Measurements from ENCODE around the gene CBARP. TPM values are rescaled to one million over a fixed set of nuclear protein-coding genes. Genes with fewer than 3 reads are reported as not detected.

CBARP gene
- total and polyA plus RNA-seq, 2 of the 13 experiments (the other 11 are each of a cell fraction or from before 2014, with no cell fraction given) = 1.2 to 1.4 TPM

GRCh38 chr19:1284293-1284978 is 46.6 kb upstream of the CBARP start (continued):
- TF ChIP-seq ZNF207 (IDR thresholded peaks at IDR 0.05; ENCODE audit: borderline replicate concordance) (no peak), ZNF710 (CRISPR knock-in tag; IDR thresholded peaks at IDR 0.05; ENCODE audit: borderline replicate concordance) (no peak; the same call in 1 of the 2 replicates), ZNF879 (CRISPR knock-in tag; IDR thresholded peaks at IDR 0.05) (no peak), STAT5B (CRISPR knock-in tag; IDR thresholded peaks at IDR 0.05) (no peak), TAF1 (CRISPR knock-in tag; IDR thresholded peaks at IDR 0.05) (peak; percentile 16; the same call in 1 of the 2 replicates), PATZ1 (CRISPR knock-in tag; IDR thresholded peaks at IDR 0.05) (no peak), ZNF230 (CRISPR knock-in tag; IDR thresholded peaks at IDR 0.05) (no peak), ZBTB21 (CRISPR knock-in tag; IDR thresholded peaks at IDR 0.05) (no peak), ZNF790 (CRISPR knock-in tag; IDR thresholded peaks at IDR 0.05; ENCODE audit: borderline replicate concordance) (no peak), ZBTB8A (CRISPR knock-in tag; IDR thresholded peaks at IDR 0.05; ENCODE audit: borderline replicate concordance, low read depth) (no peak), SKI (IDR thresholded peaks at IDR 0.05; ENCODE audit: partially characterized antibody) (no peak), SSRP1 (CRISPR knock-in tag; IDR thresholded peaks at IDR 0.05) (no peak), FOXO1 (CRISPR knock-in tag; IDR thresholded peaks at IDR 0.05) (0 out of 2 replicates have a peak, but pooled peaks have one; percentile 5), ZNF160 (CRISPR knock-in tag; IDR thresholded peaks at IDR 0.05) (no peak), MEF2D (CRISPR knock-in tag; IDR thresholded peaks at IDR 0.05) (0 out of 2 replicates have a peak, but pooled peaks have one; percentile 25), TEAD2 (CRISPR knock-in tag; IDR thresholded peaks at IDR 0.05) (no peak), KMT2A (CRISPR knock-in tag; IDR thresholded peaks at IDR 0.05) (no peak), MIXL1 (CRISPR knock-in tag; IDR thresholded peaks at IDR 0.05) (no peak), ZNF33A (CRISPR knock-in tag; IDR thresholded peaks at IDR 0.05; ENCODE audit: borderline replicate concordance) (no peak), ZNF772 (CRISPR knock-in tag; IDR thresholded peaks at IDR 0.05) (no peak)
- TF ChIP-seq, protein P1, sequence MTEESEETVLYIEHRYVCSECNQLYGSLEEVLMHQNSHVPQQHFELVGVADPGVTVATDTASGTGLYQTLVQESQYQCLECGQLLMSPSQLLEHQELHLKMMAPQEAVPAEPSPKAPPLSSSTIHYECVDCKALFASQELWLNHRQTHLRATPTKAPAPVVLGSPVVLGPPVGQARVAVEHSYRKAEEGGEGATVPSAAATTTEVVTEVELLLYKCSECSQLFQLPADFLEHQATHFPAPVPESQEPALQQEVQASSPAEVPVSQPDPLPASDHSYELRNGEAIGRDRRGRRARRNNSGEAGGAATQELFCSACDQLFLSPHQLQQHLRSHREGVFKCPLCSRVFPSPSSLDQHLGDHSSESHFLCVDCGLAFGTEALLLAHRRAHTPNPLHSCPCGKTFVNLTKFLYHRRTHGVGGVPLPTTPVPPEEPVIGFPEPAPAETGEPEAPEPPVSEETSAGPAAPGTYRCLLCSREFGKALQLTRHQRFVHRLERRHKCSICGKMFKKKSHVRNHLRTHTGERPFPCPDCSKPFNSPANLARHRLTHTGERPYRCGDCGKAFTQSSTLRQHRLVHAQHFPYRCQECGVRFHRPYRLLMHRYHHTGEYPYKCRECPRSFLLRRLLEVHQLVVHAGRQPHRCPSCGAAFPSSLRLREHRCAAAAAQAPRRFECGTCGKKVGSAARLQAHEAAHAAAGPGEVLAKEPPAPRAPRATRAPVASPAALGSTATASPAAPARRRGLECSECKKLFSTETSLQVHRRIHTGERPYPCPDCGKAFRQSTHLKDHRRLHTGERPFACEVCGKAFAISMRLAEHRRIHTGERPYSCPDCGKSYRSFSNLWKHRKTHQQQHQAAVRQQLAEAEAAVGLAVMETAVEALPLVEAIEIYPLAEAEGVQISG (CRISPR knock-in tag; IDR thresholded peaks at IDR 0.05) = peak; percentile 43; the same call in 1 of the 2 replicates
- TF ChIP-seq, protein P2, sequence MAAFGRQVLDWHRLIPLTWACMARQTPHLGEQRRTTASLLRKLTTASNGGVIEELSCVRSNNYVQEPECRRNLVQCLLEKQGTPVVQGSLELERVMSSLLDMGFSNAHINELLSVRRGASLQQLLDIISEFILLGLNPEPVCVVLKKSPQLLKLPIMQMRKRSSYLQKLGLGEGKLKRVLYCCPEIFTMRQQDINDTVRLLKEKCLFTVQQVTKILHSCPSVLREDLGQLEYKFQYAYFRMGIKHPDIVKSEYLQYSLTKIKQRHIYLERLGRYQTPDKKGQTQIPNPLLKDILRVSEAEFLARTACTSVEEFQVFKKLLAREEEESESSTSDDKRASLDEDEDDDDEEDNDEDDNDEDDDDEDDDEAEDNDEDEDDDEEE (CRISPR knock-in tag; IDR thresholded peaks at IDR 0.05) = no peak
